Gastroesophageal sphincter (tissue), 4 donors: ENCODE results near the gene HMX2. TPM values are rescaled to one million over a fixed set of nuclear protein-coding genes. Genes with fewer than 3 reads are reported as not detected.

Experiments
- ATAC-seq: fragments of 150-250 bp; one replicate; pipeline ENCODE4 v1.9.1; 2016; ENCODE audit warnings: mild to moderate bottlenecking, moderate library complexity
- H3K27ac ChIP-seq, 4 donors: fragments of 200-600 bp; sonication (generic) in 3 of 4; 1 replicate in 3 of 4; 2 replicates in 1 of 4; pipeline ENCODE4 v1.5.1; 2016 to 2019
- H3K27me3 ChIP-seq: fragments of 200-600 bp; sonication (generic); one replicate; pipeline ENCODE4 v1.5.1; 2019
- H3K36me3 ChIP-seq, 2 donors: fragments of 200-600 bp; sonication (generic); one replicate each; pipeline ENCODE4 v1.5.1; 2019; ENCODE audit warnings: control low read depth in 1 of 2
- H3K4me1 ChIP-seq, 3 donors: fragments of 200-600 bp; sonication (generic); 1 replicate in 2 of 3; 2 replicates in 1 of 3; pipeline ENCODE4 v1.5.1; 2016 to 2019; ENCODE audit warnings: control low read depth in 2 of 3
- H3K4me3 ChIP-seq, 2 donors: fragments of 200-600 bp; sonication (generic); one replicate each; pipeline ENCODE4 v1.5.1; 2019; ENCODE audit warnings: mild to moderate bottlenecking in 1 of 2, moderate library complexity in 1 of 2
- H3K9me3 ChIP-seq, 3 donors: fragments of 200-600 bp; sonication (generic); one replicate each; pipeline ENCODE4 v1.5.1; 2017 to 2019; ENCODE audit warnings: control low read depth in 2 of 3
- CTCF ChIP-seq, 4 experiments: fragments of 200-600 bp in 2 of 4; fragments of 450-650 bp in 2 of 4; sonication (generic) in 1 of 4; IDR thresholded peaks; one replicate each; pipeline ENCODE4 v1.5.1; 2017 to 2019; ENCODE audit warnings: antibody characterized with exemption in 4 of 4, mild to moderate bottlenecking in 2 of 4, moderate library complexity in 2 of 4
- EP300 ChIP-seq: sonication (generic); formaldehyde crosslinking; IDR thresholded peaks from one replicate; pipeline ENCODE4 v1.6.1; 2017; ENCODE audit warnings: antibody characterized with exemption, mild to moderate bottlenecking
- POLR2A ChIP-seq, 2 donors: fragments of 450-650 bp; IDR thresholded peaks; one replicate each; pipeline ENCODE4 v1.6.1; 2017; ENCODE audit warnings: antibody characterized with exemption in 2 of 2, mild to moderate bottlenecking in 2 of 2, moderate library complexity in 1 of 2
- POLR2AphosphoS5 ChIP-seq: sonication (generic); formaldehyde crosslinking; IDR thresholded peaks from one replicate; pipeline ENCODE4 v1.6.1; 2017; ENCODE audit warnings: antibody characterized with exemption
- WGBS, 2 donors: methylation state at CpG; one replicate each; pipeline ENCODE4 v1.1.5; 2018; ENCODE audit warnings: low coverage in 1 of 2; 5-methylcytosine and 5-hydroxymethylcytosine counted together
- total RNA-seq, 4 donors: library from RNA; depleted of rRNA; stranded (reverse); fragments of >200 nt; gene quantifications; one replicate each; pipeline ENCODE4 v1.1.0, GENCODE V29; 2016

The HMX2 gene
- total RNA-seq, 4 donors from 2014 or later = not detected

GRCh38 chr10:123103944-123104343 lies 44.0 kb upstream of the HMX2 start:
- no peak overlapping the region for H3K27ac ChIP-seq
- WGBS, 2 donors = 73 to 81% methylated on average over 6 to 9 of the region's 9 CpGs
- no peaks in the 10 kb centered on the region for H3K4me1 ChIP-seq
- ATAC-seq = no peak
- H3K27me3 ChIP-seq = peaks cover 13% of the 10 kb centered on the region
- no peaks in the 10 kb centered on the region for H3K9me3 ChIP-seq
- TF ChIP-seq EP300 = no peak
- no peak overlapping the region for H3K4me3 ChIP-seq
- no peaks in the 10 kb centered on the region for H3K36me3 ChIP-seq

GRCh38 chr10:123109466-123109865 lies 38.5 kb upstream of the HMX2 start:
- Histone ChIP-seq H3K4me3 (no peak overlapping the region), H3K27ac (no peak overlapping the region), H3K36me3 (no peaks in the 10 kb centered on the region), H3K27me3 (peaks cover 26% of the 10 kb centered on the region), H3K4me1 (no peaks in the 10 kb centered on the region), H3K9me3 (no peaks in the 10 kb centered on the region)
- no peak for ATAC-seq
- TF ChIP-seq CTCF (IDR thresholded peaks at IDR 0.05) = no peak
- TF ChIP-seq POLR2AphosphoS5 = no peak
- no peak for TF ChIP-seq POLR2A (IDR thresholded peaks at IDR 0.05)
- no peak for TF ChIP-seq EP300
- 66 to 89% methylated on average over 3 to 7 of the region's 7 CpGs for WGBS, 2 donors

GRCh38 chr10:123117644-123118417 lies 30.1 kb upstream of the HMX2 start:
- no peak for ATAC-seq
- no peak overlapping the region for H3K4me3 ChIP-seq
- no peaks in the 10 kb centered on the region for H3K9me3 ChIP-seq
- H3K27me3 ChIP-seq = peaks cover 72% of the 10 kb centered on the region
- H3K27ac ChIP-seq = no peak overlapping the region
- WGBS, 2 donors = 6 to 28% methylated on average over 2 to 9 of the region's 26 CpGs
- peaks cover 0 to 3% (median 0%) of the 10 kb centered on the region in 3 donors for H3K4me1 ChIP-seq
- H3K36me3 ChIP-seq = no peaks in the 10 kb centered on the region
- TF ChIP-seq EP300 (no peak), POLR2A (IDR thresholded peaks at IDR 0.05) (no peak), POLR2AphosphoS5 (no peak), CTCF (IDR thresholded peaks at IDR 0.05) (no peak)

- H3K9me3 ChIP-seq = no peaks in the 10 kb centered on the region
- peaks cover 0 to 3% (median 0%) of the 10 kb centered on the region in 3 donors for H3K4me1 ChIP-seq
- H3K27me3 ChIP-seq = peaks cover 65% of the 10 kb centered on the region
- ATAC-seq = no peak
- TF ChIP-seq CTCF (IDR thresholded peaks at IDR 0.05) (no peak), POLR2A (IDR thresholded peaks at IDR 0.05) (no peak), EP300 (no peak), POLR2AphosphoS5 (no peak)
- WGBS, 2 donors = 77% methylated on average over 3 of the region's 8 CpGs; no CpG with 5 or more reads in 1 of the 2 donors
- no peak overlapping the region for H3K4me3 ChIP-seq
- no peaks in the 10 kb centered on the region for H3K36me3 ChIP-seq
- H3K27ac ChIP-seq = no peak overlapping the region
These were observed 28.9 kb upstream of the HMX2 start for GRCh38 chr10:123119081-123119480.

GRCh38 chr10:123126246-123126645 lies 21.7 kb upstream of the HMX2 start:
- ATAC-seq = no peak
- TF ChIP-seq CTCF (IDR thresholded peaks at IDR 0.05) (no peak), EP300 (no peak), POLR2A (IDR thresholded peaks at IDR 0.05) (no peak), POLR2AphosphoS5 (no peak)
- H3K27ac ChIP-seq = no peak overlapping the region
- no peak overlapping the region for H3K4me3 ChIP-seq
- WGBS, 2 donors = 63 to 76% methylated on average over 5 of the region's 5 CpGs
- no peaks in the 10 kb centered on the region for H3K4me1 ChIP-seq
- peaks cover 72% of the 10 kb centered on the region for H3K27me3 ChIP-seq
- H3K9me3 ChIP-seq = peaks cover 0 to 18% (median 0%) of the 10 kb centered on the region in 3 donors
- H3K36me3 ChIP-seq = no peaks in the 10 kb centered on the region
